Activated CD4-positive, alpha-beta T cell treated with anti-CD3 and anti-CD28 coated beads for 24 hours (primary cell): ENCODE results near the gene APBA1.
"Not testable (repeated sequence)": the region's sequence is repeated elsewhere in the genome, so short reads cannot be mapped to it uniquely, and the experiment has no call there.

Experiments
- DNase-seq, 2 donors: peaks; one replicate each; pipeline ENCODE4 v3.0.0-alpha.2; 2020; ENCODE audit warnings: low read depth in 2 of 2

The APBA1 gene

GRCh38 chr9:69444021-69444420, 228.2 kb downstream of the APBA1 start:
- no peak for DNase-seq

- DNase-seq = no peak
Measured at GRCh38 chr9:69443178-69443577, 229.0 kb downstream of the APBA1 start.

- no peak for DNase-seq
Measured at GRCh38 chr9:69442486-69442885, 229.7 kb downstream of the APBA1 start.

- DNase-seq = not testable (repeated sequence)
Measured at GRCh38 chr9:69440254-69440955, 231.8 kb downstream of the APBA1 start.

GRCh38 chr9:69439654-69440053, 232.5 kb downstream of the APBA1 start:
- not testable (repeated sequence) for DNase-seq

GRCh38 chr9:69433968-69434367, 238.2 kb downstream of the APBA1 start:
- no peak for DNase-seq

GRCh38 chr9:69433392-69433791, 238.8 kb downstream of the APBA1 start:
- no peak for DNase-seq

GRCh38 chr9:69432623-69433022, 239.5 kb downstream of the APBA1 start:
- no peak for DNase-seq

- no peak for DNase-seq
Measured at GRCh38 chr9:69431777-69432176, 240.4 kb downstream of the APBA1 start.

GRCh38 chr9:69431203-69431602, 241.0 kb downstream of the APBA1 start:
- no peak for DNase-seq

- no peak for DNase-seq
Measured at GRCh38 chr9:69430206-69430605, 242.0 kb downstream of the APBA1 start.

- DNase-seq = no peak
Measured at GRCh38 chr9:69429281-69429680, 242.9 kb downstream of the APBA1 start.

- DNase-seq = no peak
Measured at GRCh38 chr9:69428017-69428785, 244.0 kb downstream of the APBA1 start.

- no peak for DNase-seq
Measured at GRCh38 chr9:69427286-69427685, 244.9 kb downstream of the APBA1 start.

- DNase-seq = no peak
Measured at GRCh38 chr9:69425136-69425801, 246.9 kb downstream of the APBA1 start.

GRCh38 chr9:69421908-69422801, 250.0 kb downstream of the APBA1 start:
- DNase-seq = peak; percentile 17 to 26

GRCh38 chr9:69420611-69421270, 251.4 kb downstream of the APBA1 start:
- no peak for DNase-seq

GRCh38 chr9:69412741-69413150, 259.4 kb downstream of the APBA1 start:
- DNase-seq = no peak

- no peak for DNase-seq
Measured at GRCh38 chr9:69411931-69412740, 260.0 kb downstream of the APBA1 start.

GRCh38 chr9:69411246-69411645, 260.9 kb downstream of the APBA1 start:
- DNase-seq = no peak
